ENCODE measurements around the gene KCNJ2. TPM values are rescaled to one million over a fixed set of nuclear protein-coding genes. Genes with fewer than 3 reads are reported as not detected.

The KCNJ2 gene
- total RNA-seq, 1 experiment from 2014 or later: not detected

DNA sequence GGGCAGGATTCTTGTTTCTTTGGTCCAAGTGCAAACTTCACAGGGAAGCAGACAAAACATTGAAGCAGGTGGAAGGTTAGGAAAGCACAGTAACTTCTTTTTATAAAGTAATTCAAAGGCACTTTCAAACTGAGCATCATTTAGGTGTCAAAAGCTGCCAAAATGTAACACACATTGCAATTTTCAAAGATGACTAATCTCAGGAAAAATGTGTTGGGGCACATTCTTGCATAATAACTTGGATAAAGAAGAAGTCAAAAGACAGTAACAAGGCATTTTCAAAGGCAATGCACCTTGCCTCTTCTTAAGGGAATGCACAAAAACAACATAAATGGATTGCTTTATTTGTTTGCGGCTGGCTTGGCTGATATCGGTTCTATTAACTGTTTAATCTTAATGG is 3.6 kb downstream of the KCNJ2 start:
- H3K27ac ChIP-seq (ENCODE audit: low read depth, low read length, poor library complexity, severe bottlenecking): no peak overlapping the region
- intact Hi-C loops (cut with micrococcal nuclease; ENCODE audit: unreplicated experiment): no loop called here
- POLR2A ChIA-PET (ENCODE audit: low non-redundant PET): no interaction called here
- H3K27me3 ChIP-seq (replicated peaks; ENCODE audit: insufficient read depth, low read depth, low read length, poor library complexity): peaks cover 81% of the 10 kb centered on the region
- H3K9me3 ChIP-seq (ENCODE audit: low read depth, low read length, poor library complexity, severe bottlenecking): no peaks in the 10 kb centered on the region
- H3K36me3 ChIP-seq (ENCODE audit: insufficient read depth, low read length, poor library complexity, severe bottlenecking): no peaks in the 10 kb centered on the region
- CTCF ChIA-PET: no interaction called here
- TF ChIP-seq, protein P1, sequence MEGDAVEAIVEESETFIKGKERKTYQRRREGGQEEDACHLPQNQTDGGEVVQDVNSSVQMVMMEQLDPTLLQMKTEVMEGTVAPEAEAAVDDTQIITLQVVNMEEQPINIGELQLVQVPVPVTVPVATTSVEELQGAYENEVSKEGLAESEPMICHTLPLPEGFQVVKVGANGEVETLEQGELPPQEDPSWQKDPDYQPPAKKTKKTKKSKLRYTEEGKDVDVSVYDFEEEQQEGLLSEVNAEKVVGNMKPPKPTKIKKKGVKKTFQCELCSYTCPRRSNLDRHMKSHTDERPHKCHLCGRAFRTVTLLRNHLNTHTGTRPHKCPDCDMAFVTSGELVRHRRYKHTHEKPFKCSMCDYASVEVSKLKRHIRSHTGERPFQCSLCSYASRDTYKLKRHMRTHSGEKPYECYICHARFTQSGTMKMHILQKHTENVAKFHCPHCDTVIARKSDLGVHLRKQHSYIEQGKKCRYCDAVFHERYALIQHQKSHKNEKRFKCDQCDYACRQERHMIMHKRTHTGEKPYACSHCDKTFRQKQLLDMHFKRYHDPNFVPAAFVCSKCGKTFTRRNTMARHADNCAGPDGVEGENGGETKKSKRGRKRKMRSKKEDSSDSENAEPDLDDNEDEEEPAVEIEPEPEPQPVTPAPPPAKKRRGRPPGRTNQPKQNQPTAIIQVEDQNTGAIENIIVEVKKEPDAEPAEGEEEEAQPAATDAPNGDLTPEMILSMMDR (conservative IDR thresholded peaks at IDR 0.05; ENCODE audit: low read depth, low read length): no peak
- no peak for TF ChIP-seq EZH2 (IDR thresholded peaks at IDR 0.05; ENCODE audit: borderline replicate concordance, low read depth, low read length, poor library complexity, severe bottlenecking)
- no TSS peak for BruUV-seq (replicated peaks)
- peaks cover 13% of the 10 kb centered on the region for H3K4me1 ChIP-seq (ENCODE audit: insufficient read depth, low read length, poor library complexity, severe bottlenecking)
- no peak for DNase-seq (ENCODE audit: low spot score)
- H3K4me3 ChIP-seq (ENCODE audit: low read depth, low read length, poor library complexity, severe bottlenecking): no peak overlapping the region

DNA sequence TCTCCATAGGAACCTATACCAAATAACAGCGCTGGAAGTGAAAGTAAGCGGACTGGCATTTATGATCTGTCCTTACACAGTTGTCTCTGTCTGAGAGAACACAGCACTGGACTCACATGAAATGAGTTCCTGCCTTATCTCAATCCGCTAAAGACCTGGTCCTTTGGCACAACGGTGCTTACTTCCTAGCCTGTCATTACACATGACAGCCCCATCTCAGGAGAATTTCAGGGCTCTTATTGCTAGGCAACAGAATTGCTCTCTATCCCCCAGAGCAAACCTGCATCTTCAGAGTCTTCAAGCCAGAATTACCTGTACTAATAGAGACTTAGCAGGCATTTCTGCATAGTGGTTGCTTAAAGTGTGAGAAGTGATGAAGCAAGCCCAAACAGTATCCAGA is 4.3 kb downstream of the KCNJ2 start:
- H3K27me3 ChIP-seq (replicated peaks; ENCODE audit: insufficient read depth, low read depth, low read length, poor library complexity): peaks cover 80% of the 10 kb centered on the region
- intact Hi-C loops (cut with micrococcal nuclease; ENCODE audit: unreplicated experiment): no loop called here
- ChIA-PET POLR2A (ENCODE audit: low non-redundant PET) (no interaction called here), CTCF (no interaction called here)
- H3K4me1 ChIP-seq (ENCODE audit: insufficient read depth, low read length, poor library complexity, severe bottlenecking): peaks cover 9% of the 10 kb centered on the region
- DNase-seq (ENCODE audit: low spot score): no peak
- H3K27ac ChIP-seq (ENCODE audit: low read depth, low read length, poor library complexity, severe bottlenecking): no peak overlapping the region
- no peak overlapping the region for H3K4me3 ChIP-seq (ENCODE audit: low read depth, low read length, poor library complexity, severe bottlenecking)
- H3K36me3 ChIP-seq (ENCODE audit: insufficient read depth, low read length, poor library complexity, severe bottlenecking): no peaks in the 10 kb centered on the region
- TF ChIP-seq EZH2 (IDR thresholded peaks at IDR 0.05; ENCODE audit: borderline replicate concordance, low read depth, low read length, poor library complexity, severe bottlenecking): no peak
- TF ChIP-seq, protein P1 (conservative IDR thresholded peaks at IDR 0.05; ENCODE audit: low read depth, low read length): no peak
- no TSS peak for BruUV-seq (replicated peaks)
- no peaks in the 10 kb centered on the region for H3K9me3 ChIP-seq (ENCODE audit: low read depth, low read length, poor library complexity, severe bottlenecking)

DNA sequence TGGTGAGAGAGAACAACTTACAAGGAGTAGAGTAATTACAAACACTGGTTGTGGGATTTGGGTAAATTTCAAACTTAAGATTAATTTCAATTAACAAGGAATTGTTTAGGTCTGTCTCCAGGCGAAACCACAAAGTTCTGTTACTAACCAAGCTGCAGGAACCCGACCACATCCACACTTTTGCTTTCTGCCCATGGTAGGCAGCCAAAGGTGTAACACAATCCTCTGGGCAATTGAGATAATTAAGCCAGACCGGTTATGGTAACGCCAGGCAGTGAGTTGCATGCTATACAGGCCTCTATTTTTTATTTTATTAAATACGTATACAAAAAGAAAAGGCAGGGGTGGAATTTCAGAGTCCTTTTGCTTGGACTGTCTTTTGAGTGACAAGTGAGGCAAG is 12.0 kb downstream of the KCNJ2 start:
- no TSS peak for BruUV-seq (replicated peaks)
- no peaks in the 10 kb centered on the region for H3K4me1 ChIP-seq (ENCODE audit: insufficient read depth, low read length, poor library complexity, severe bottlenecking)
- H3K9me3 ChIP-seq (ENCODE audit: low read depth, low read length, poor library complexity, severe bottlenecking): no peaks in the 10 kb centered on the region
- no peak overlapping the region for H3K27ac ChIP-seq (ENCODE audit: low read depth, low read length, poor library complexity, severe bottlenecking)
- intact Hi-C loops (cut with micrococcal nuclease; ENCODE audit: unreplicated experiment): no loop called here
- H3K27me3 ChIP-seq (replicated peaks; ENCODE audit: insufficient read depth, low read depth, low read length, poor library complexity): peaks cover 82% of the 10 kb centered on the region
- no peaks in the 10 kb centered on the region for H3K36me3 ChIP-seq (ENCODE audit: insufficient read depth, low read length, poor library complexity, severe bottlenecking)
- ChIA-PET POLR2A (ENCODE audit: low non-redundant PET) (no interaction called here), CTCF (no interaction called here)
- no peak for DNase-seq (ENCODE audit: low spot score)
- no peak overlapping the region for H3K4me3 ChIP-seq (ENCODE audit: low read depth, low read length, poor library complexity, severe bottlenecking)
- no peak for TF ChIP-seq EZH2 (IDR thresholded peaks at IDR 0.05; ENCODE audit: borderline replicate concordance, low read depth, low read length, poor library complexity, severe bottlenecking)
- TF ChIP-seq, protein P1 (conservative IDR thresholded peaks at IDR 0.05; ENCODE audit: low read depth, low read length): no peak

Measured in A673 (cell line).